Measurements from ENCODE around the gene TRIO. TPM values are rescaled to one million over a fixed set of nuclear protein-coding genes. Genes with fewer than 3 reads are reported as not detected.

TRIO gene
- total RNA-seq, 1 experiment from 2014 or later, result 68.4 TPM

- POLR2A ChIA-PET, result no interaction called here
- RAD21 ChIA-PET (ENCODE audit: low non-redundant PET in 1 of 2, low total read pairs in 2 of 2, uncharacterized antibody in 2 of 2, unreplicated experiment in 2 of 2), result no interaction called here
- Histone ChIP-seq H3K4me1 (ENCODE audit: control insufficient read depth in 1 of 2, insufficient read depth in 2 of 2, low read length in 2 of 2) (no peaks in the 10 kb centered on the region), H3K36me3 (ENCODE audit: control insufficient read depth in 1 of 2, insufficient read depth in 2 of 2, low read length in 2 of 2) (peaks cover 5 to 16% of the 10 kb centered on the region in 2 experiments), H3K27ac (ENCODE audit: low read depth, low read length) (no peak overlapping the region), H3K79me2 (ENCODE audit: insufficient read depth, low read length) (no peaks in the 10 kb centered on the region), H3K4me3 (replicated peaks in 1 of 2; ENCODE audit: low read depth in 1 of 2, low read length in 2 of 2) (no peak overlapping the region), H3K9ac (ENCODE audit: low read length) (no peak overlapping the region), H2AFZ (ENCODE audit: low read depth, low read length, poor library complexity, severe bottlenecking) (no peak overlapping the region), H3K9me2 (ENCODE audit: insufficient read depth) (no peaks in the 10 kb centered on the region), H3K9me3 (ENCODE audit: control insufficient read depth in 1 of 2, insufficient read depth in 1 of 2, low read depth in 1 of 2, low read length in 2 of 2) (no peaks in the 10 kb centered on the region), H4K20me1 (ENCODE audit: insufficient read depth) (no peaks in the 10 kb centered on the region), H3K4me2 (ENCODE audit: low read length) (no peak overlapping the region), H3K27me3 (ENCODE audit: insufficient read depth, low read length) (no peaks in the 10 kb centered on the region)
- BruUV-seq (replicated peaks), result no TSS peak
- CTCF ChIA-PET, result interaction anchor here (1.0 kb wide), 1 partner anchor 233 kb away, joined by 3 read pairs; no protein-coding TSS in a partner anchor
- TF ChIP-seq ATF3 (IDR thresholded peaks at IDR 0.05), result no peak
- no peak for TF ChIP-seq SIN3A (IDR thresholded peaks at IDR 0.05; ENCODE audit: low read depth)
- TF ChIP-seq, protein P1, sequence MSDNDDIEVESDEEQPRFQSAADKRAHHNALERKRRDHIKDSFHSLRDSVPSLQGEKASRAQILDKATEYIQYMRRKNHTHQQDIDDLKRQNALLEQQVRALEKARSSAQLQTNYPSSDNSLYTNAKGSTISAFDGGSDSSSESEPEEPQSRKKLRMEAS (IDR thresholded peaks at IDR 0.05), result no peak
- TF ChIP-seq SRF (IDR thresholded peaks at IDR 0.05; ENCODE audit: low read depth), result no peak
- no peak for TF ChIP-seq ZFX (IDR thresholded peaks at IDR 0.05)
- no peak for TF ChIP-seq CTCF (IDR thresholded peaks at IDR 0.05 in 2 of 3, conservative IDR thresholded peaks at IDR 0.05 in 1 of 3; ENCODE audit: borderline replicate concordance in 1 of 3, insufficient read depth in 1 of 3, low read depth in 2 of 3, low read length in 2 of 3)
- no peak for TF ChIP-seq CBX3 (IDR thresholded peaks at IDR 0.05; ENCODE audit: low read depth)
- TF ChIP-seq EZH2 (IDR thresholded peaks at IDR 0.05), result no peak
- no peak for TF ChIP-seq RAD21 (IDR thresholded peaks at IDR 0.05; ENCODE audit: low read depth)
- intact Hi-C loops (cut with micrococcal nuclease), result no loop called here
- DNase-seq (ENCODE audit: low read depth, low spot score) (no peak), ATAC-seq (no peak)
Measured at GRCh38 chr5:14415024-14415697, 272.0 kb downstream of the TRIO start.

Measured in HCT116 (cell line).